ENCODE measurements around the gene PTPA. TPM values are rescaled to one million over a fixed set of nuclear protein-coding genes. Genes with fewer than 3 reads are reported as not detected.

Gene PTPA
- total and polyA plus RNA-seq, 10 of the 15 experiments (the other 5 are each of a cell fraction or from before 2014, with no cell fraction given): 1.6 to 111 (median 55.1) TPM

DNA sequence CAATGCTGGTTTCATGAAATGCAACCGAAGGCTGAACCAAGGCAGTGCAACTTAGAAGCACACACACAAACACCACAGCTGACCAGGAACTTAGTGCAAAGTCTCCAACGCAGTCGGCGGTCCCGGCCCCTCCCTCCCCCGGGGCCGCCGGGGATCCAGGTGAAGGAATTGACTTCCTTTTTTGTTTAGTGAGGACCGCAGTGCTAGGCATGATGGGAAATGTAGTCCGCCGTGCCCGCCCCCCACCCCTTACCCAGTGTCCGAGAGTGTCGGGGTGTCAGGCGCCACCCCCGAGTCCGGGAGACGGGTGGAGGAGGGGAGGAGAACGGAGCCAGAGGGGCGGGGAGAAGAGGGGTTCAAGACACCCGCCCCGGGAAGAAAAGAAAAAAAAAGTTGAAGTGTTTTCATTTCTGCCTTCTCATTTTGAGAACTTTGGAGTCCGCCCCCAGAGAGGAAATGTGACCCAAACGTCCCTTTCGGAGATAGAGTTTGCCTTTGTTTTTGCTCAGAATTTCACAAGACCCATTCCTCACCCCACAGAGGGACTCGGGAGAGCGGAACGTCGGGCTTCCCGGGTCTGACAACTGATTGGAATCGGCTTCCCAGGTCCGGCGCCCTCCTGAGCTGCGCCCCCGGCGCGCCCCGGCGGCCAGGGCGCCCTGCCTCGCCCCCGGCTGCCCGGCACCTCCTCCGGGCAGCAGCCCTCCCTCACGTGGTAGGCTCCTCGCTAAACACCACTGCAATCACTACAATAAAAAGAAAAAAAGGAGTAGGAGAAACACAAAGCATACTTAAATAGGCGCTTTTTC, 64.8 kb downstream of the PTPA start:
- WGBS (ENCODE audit: insufficient coverage, insufficient replicate concordance, low lambda C conversion rate, missing lambda C conversion rate): under 1% methylated on average over 46 of the region's 47 CpGs
- H2AFZ ChIP-seq (ENCODE audit: control insufficient read depth, low read depth, low read length): peak overlapping the region; percentile 62
- ATAC-seq (peak; percentile 26), FAIRE-seq (peak; percentile 73), DNase-seq (ENCODE audit: low read depth, low spot score) (peak; percentile 49)
- peak overlapping the region; percentile 98 for H3K4me2 ChIP-seq (ENCODE audit: control insufficient read depth, insufficient read depth)
- no peaks in the 10 kb centered on the region for H3K79me2 ChIP-seq (ENCODE audit: control insufficient read depth, insufficient read depth, low read length)
- peaks cover 21% of the 10 kb centered on the region for H3K4me1 ChIP-seq (ENCODE audit: control insufficient read depth, insufficient read depth, low read length)
- H3K4me3 ChIP-seq: peak overlapping the region; percentile 81
- no peaks in the 10 kb centered on the region for H3K36me3 ChIP-seq (ENCODE audit: control insufficient read depth in 2 of 2, insufficient read depth in 2 of 2, low read length in 1 of 2)
- BruUV-seq (replicated peaks): TSS peak; percentile 73
- ChIA-PET POLR2A (interaction anchor here (0.5 to 3.0 kb wide), 3 partner anchors 36 to 863 kb away, joined by 3 to 10 read pairs (median 3); no protein-coding TSS in a partner anchor), SMC1A (ENCODE audit: uncharacterized antibody, unreplicated experiment) (interaction anchor here (0.8 to 9.1 kb wide), 5 partner anchors 27 to 449 kb away, joined by 3 to 116 read pairs (median 4); partner anchors contain the start of gene NTMT1), CTCF (interaction anchor here (0.5 to 13.1 kb wide), 13 partner anchors 27 to 660 kb away, joined by 3 to 273 read pairs (median 12); partner anchors contain the start of gene NTMT1), RAD21 (ENCODE audit: unreplicated experiment) (interaction anchor here (0.9 to 10.4 kb wide), 9 partner anchors 27 to 449 kb away, joined by 3 to 197 read pairs (median 14); partner anchors contain the start of gene NTMT1)
- in situ Hi-C loops (cut with MboI) (no loop called here), intact Hi-C loops (cut with micrococcal nuclease; ENCODE audit: unreplicated experiment) (loop anchor here (2.0 to 10.0 kb wide), 4 partner anchors 35 to 439 kb away; no protein-coding TSS in a partner anchor)
- H3K27me3 ChIP-seq (replicated peaks in 1 of 2; ENCODE audit: control insufficient read depth in 2 of 2, insufficient read depth in 2 of 2, low read length in 1 of 2): peaks cover 2 to 3% of the 10 kb centered on the region in 2 experiments; a peak in 2 of 4 replicates
- 0 out of 2 replicates have a peak overlapping the region, but pooled peaks have one; percentile 35 for H3K9ac ChIP-seq (ENCODE audit: control insufficient read depth, insufficient read depth, low read length)
- H3K9me3 ChIP-seq (replicated peaks; ENCODE audit: control insufficient read depth, insufficient read depth, low read length): no peaks in the 10 kb centered on the region
- H3K27ac ChIP-seq (ENCODE audit: control insufficient read depth, insufficient read depth): no peak overlapping the region
- H4K20me1 ChIP-seq (ENCODE audit: control insufficient read depth, insufficient read depth): no peaks in the 10 kb centered on the region
- TF ChIP-seq ASH2L (IDR thresholded peaks at IDR 0.05; ENCODE audit: borderline replicate concordance, low read depth): no peak
- no peak for TF ChIP-seq CBX3 (IDR thresholded peaks at IDR 0.05; ENCODE audit: borderline replicate concordance, low read depth)
- peak; percentile 79; the same call in 1 of the 2 replicates for TF ChIP-seq SPI1 (IDR thresholded peaks at IDR 0.05; ENCODE audit: borderline replicate concordance, insufficient read depth, low read depth, low read length)
- peak; percentile 39; the same call in 1 of the 2 replicates for TF ChIP-seq NBN (IDR thresholded peaks at IDR 0.05)
- peak; percentile 60 for TF ChIP-seq YY1 (IDR thresholded peaks at IDR 0.05; ENCODE audit: low read depth, low read length)
- peak; percentile 68 for TF ChIP-seq SIX5 (IDR thresholded peaks at IDR 0.05; ENCODE audit: low read depth, low read length, severe bottlenecking)
- TF ChIP-seq CHD2 (IDR thresholded peaks at IDR 0.05; ENCODE audit: borderline replicate concordance, low read depth, low read length): peak; percentile 51; the same call in 1 of the 2 replicates
- no peak for TF ChIP-seq GABPA (IDR thresholded peaks at IDR 0.05; ENCODE audit: low read depth)
- 0 out of 2 replicates have a peak, but pooled peaks have one; percentile 13 for TF ChIP-seq SREBF1 (IDR thresholded peaks at IDR 0.05; ENCODE audit: low read length)
- TF ChIP-seq GATAD2B (conservative IDR thresholded peaks at IDR 0.05; ENCODE audit: low read depth): peak; percentile 27; the same call in 1 of the 2 replicates
- no peak for TF ChIP-seq PAX8 (IDR thresholded peaks at IDR 0.05)
- no peak for TF ChIP-seq MXI1 (IDR thresholded peaks at IDR 0.05; ENCODE audit: low read depth, low read length)
- TF ChIP-seq EGR1 (IDR thresholded peaks at IDR 0.05; ENCODE audit: borderline replicate concordance in 1 of 2, low read depth in 2 of 2, low read length in 2 of 2): peak in 1 of 2 experiments; percentile 35; a peak in 1 of 3 replicates
- TF ChIP-seq MEF2B (IDR thresholded peaks at IDR 0.05; ENCODE audit: partially characterized antibody, poor library complexity, severe bottlenecking): peak; percentile 13
- TF ChIP-seq SIN3A (IDR thresholded peaks at IDR 0.05; ENCODE audit: low read depth, low read length): peak; percentile 57; the same call in 1 of the 2 replicates
- TF ChIP-seq, protein P1, sequence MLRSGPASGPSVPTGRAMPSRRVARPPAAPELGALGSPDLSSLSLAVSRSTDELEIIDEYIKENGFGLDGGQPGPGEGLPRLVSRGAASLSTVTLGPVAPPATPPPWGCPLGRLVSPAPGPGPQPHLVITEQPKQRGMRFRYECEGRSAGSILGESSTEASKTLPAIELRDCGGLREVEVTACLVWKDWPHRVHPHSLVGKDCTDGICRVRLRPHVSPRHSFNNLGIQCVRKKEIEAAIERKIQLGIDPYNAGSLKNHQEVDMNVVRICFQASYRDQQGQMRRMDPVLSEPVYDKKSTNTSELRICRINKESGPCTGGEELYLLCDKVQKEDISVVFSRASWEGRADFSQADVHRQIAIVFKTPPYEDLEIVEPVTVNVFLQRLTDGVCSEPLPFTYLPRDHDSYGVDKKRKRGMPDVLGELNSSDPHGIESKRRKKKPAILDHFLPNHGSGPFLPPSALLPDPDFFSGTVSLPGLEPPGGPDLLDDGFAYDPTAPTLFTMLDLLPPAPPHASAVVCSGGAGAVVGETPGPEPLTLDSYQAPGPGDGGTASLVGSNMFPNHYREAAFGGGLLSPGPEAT (IDR thresholded peaks at IDR 0.05; ENCODE audit: low read depth): peak; percentile 64; the same call in 1 of the 2 replicates
- peak; percentile 54 for TF ChIP-seq RUNX3 (IDR thresholded peaks at IDR 0.05; ENCODE audit: low read length)
